Measurements from ENCODE around the gene LSM5. TPM values are rescaled to one million over a fixed set of nuclear protein-coding genes. Genes with fewer than 3 reads are reported as not detected.

The LSM5 gene
- total RNA-seq, 1 donor from 2014 or later, result 168 TPM

GRCh38 chr7:32496052-32496813 is 6.1 kb upstream of the LSM5 start:
- no peak for DNase-seq (ENCODE audit: low spot score)
- peak overlapping the region; percentile 73 for H3K4me3 ChIP-seq
- peaks cover 12% of the 10 kb centered on the region for H3K36me3 Mint-ChIP-seq
- H3K9me3 ChIP-seq (ENCODE audit: low read depth), result peaks cover 5% of the 10 kb centered on the region
- no peaks in the 10 kb centered on the region for H3K4me1 ChIP-seq
- H3K4me2 ChIP-seq, result peak overlapping the region; percentile 94
- H2AFZ ChIP-seq (replicated peaks), result peak overlapping the region; percentile 96
- peaks cover 16% of the 10 kb centered on the region for H3K9me3 Mint-ChIP-seq
- H4K20me1 ChIP-seq (ENCODE audit: low read depth), result peaks cover 7% of the 10 kb centered on the region
- H3K4me3 Mint-ChIP-seq, result peak overlapping the region; percentile 94
- H3K4me1 Mint-ChIP-seq, result peaks cover 5% of the 10 kb centered on the region
- H3K27me3 ChIP-seq, result no peaks in the 10 kb centered on the region
- TF ChIP-seq EZH2 (IDR thresholded peaks at IDR 0.05) (no peak), CTCF (IDR thresholded peaks at IDR 0.05) (no peak), EZH2phosphoT487 (IDR thresholded peaks at IDR 0.05) (no peak)
- H3F3A ChIP-seq (ENCODE audit: low read depth), result peaks cover 17% of the 10 kb centered on the region
- H3K27ac ChIP-seq, result peak overlapping the region; percentile 94
- H3K27me3 Mint-ChIP-seq (ENCODE audit: insufficient read depth, low read depth), result peaks cover 5% of the 10 kb centered on the region
- H3K36me3 ChIP-seq, result no peaks in the 10 kb centered on the region
- peaks cover 55% of the 10 kb centered on the region for H3K79me2 ChIP-seq (ENCODE audit: low read depth)
- H3K27ac Mint-ChIP-seq, result peak overlapping the region; percentile 84
- H3K9ac ChIP-seq, result peak overlapping the region; percentile 18

- peak within 1 kb of the TSS; percentile 84 for H3K27ac Mint-ChIP-seq
- H3K4me2 ChIP-seq, result peak within 1 kb of the TSS; percentile 94
Measured at GRCh38 chr7:32495298-32496051, 5.3 kb upstream of the LSM5 start, which contains the start of gene AVL9. TSS of gene AVL9 (plus strand) at chr7:32495489. CDS start at chr7:32495710, 221 bp downstream.

GRCh38 chr7:32494946-32495297 is 4.7 kb upstream of the LSM5 start:
- H3K36me3 ChIP-seq, result no peaks in the 10 kb centered on the region
- Mint-ChIP-seq H3K4me3 (peak overlapping the region; percentile 94), H3K9me3 (peaks cover 6% of the 10 kb centered on the region), H3K36me3 (peaks cover 10% of the 10 kb centered on the region), H3K27me3 (ENCODE audit: insufficient read depth, low read depth) (peaks cover 5% of the 10 kb centered on the region), H3K4me1 (peaks cover 8% of the 10 kb centered on the region), H3K27ac (no peak overlapping the region)
- H3K9me3 ChIP-seq (ENCODE audit: low read depth), result peaks cover 5% of the 10 kb centered on the region
- H3K27me3 ChIP-seq, result no peaks in the 10 kb centered on the region
- H3K27ac ChIP-seq, result no peak overlapping the region
- H3K4me3 ChIP-seq, result peak overlapping the region; percentile 73
- no peak for TF ChIP-seq EZH2 (IDR thresholded peaks at IDR 0.05)
- no peak for TF ChIP-seq EZH2phosphoT487 (IDR thresholded peaks at IDR 0.05)
- TF ChIP-seq CTCF (IDR thresholded peaks at IDR 0.05), result no peak
- no peaks in the 10 kb centered on the region for H3K4me1 ChIP-seq
- H3K79me2 ChIP-seq (ENCODE audit: low read depth), result peaks cover 44% of the 10 kb centered on the region
- H4K20me1 ChIP-seq (ENCODE audit: low read depth), result no peaks in the 10 kb centered on the region
- peak overlapping the region; percentile 22 for H3K9ac ChIP-seq
- no peak for DNase-seq (ENCODE audit: low spot score)
- peak overlapping the region; percentile 90 for H2AFZ ChIP-seq (replicated peaks)
- H3F3A ChIP-seq (ENCODE audit: low read depth), result peaks cover 22% of the 10 kb centered on the region
- peak overlapping the region; percentile 86 for H3K4me2 ChIP-seq

More at GRCh38 chr7:32495298-32496051, 5.3 kb upstream of the LSM5 start, which contains the start of gene AVL9:
- H3K4me1 ChIP-seq, result no peaks in the 10 kb centered on the region
- peaks cover 5% of the 10 kb centered on the region for H3K27me3 Mint-ChIP-seq (ENCODE audit: insufficient read depth, low read depth)
- TF ChIP-seq EZH2 (IDR thresholded peaks at IDR 0.05) (peak; percentile 16), EZH2phosphoT487 (IDR thresholded peaks at IDR 0.05) (no peak)
- H3K4me3 Mint-ChIP-seq, result peak within 1 kb of the TSS; percentile 94
- peaks cover 8% of the 10 kb centered on the region for H3K4me1 Mint-ChIP-seq
- peak; percentile 98 for DNase-seq (ENCODE audit: low spot score)
- H4K20me1 ChIP-seq (ENCODE audit: low read depth), result peaks cover under 1% of the 10 kb centered on the region
- no peaks in the 10 kb centered on the region for H3K27me3 ChIP-seq
- peak within 1 kb of the TSS; percentile 96 for H2AFZ ChIP-seq (replicated peaks)
- H3F3A ChIP-seq (ENCODE audit: low read depth), result peaks cover 22% of the 10 kb centered on the region
- peaks cover 12% of the 10 kb centered on the region for H3K36me3 Mint-ChIP-seq
- peak within 1 kb of the TSS; percentile 73 for H3K4me3 ChIP-seq
- H3K79me2 ChIP-seq (ENCODE audit: low read depth), result peaks cover 47% of the 10 kb centered on the region
- peak within 1 kb of the TSS; percentile 94 for H3K27ac ChIP-seq
- no peaks in the 10 kb centered on the region for H3K36me3 ChIP-seq
- H3K9me3 ChIP-seq (ENCODE audit: low read depth), result peaks cover 5% of the 10 kb centered on the region
- peak within 1 kb of the TSS; percentile 22 for H3K9ac ChIP-seq
- H3K9me3 Mint-ChIP-seq, result peaks cover 11% of the 10 kb centered on the region
